Measurements from ENCODE around the gene BRSK1.

DNA sequence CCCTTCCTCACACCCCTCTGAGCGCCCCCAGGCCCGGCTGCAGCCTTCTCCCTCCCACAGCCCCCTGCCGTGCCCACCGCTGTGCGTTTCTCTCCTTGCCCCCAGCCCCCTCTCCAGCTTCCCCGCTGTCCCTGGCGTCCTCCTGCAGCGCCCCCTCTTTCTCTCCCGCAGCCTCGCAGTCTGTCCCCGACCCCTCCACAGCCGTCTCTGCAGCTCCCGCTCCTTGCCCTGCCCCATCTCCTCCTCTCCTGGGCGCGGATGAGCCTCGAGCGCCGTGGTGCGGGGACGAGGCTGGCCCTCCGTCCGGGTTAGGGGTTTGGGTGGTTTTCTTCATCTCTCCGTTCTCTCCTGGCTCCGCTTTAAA is 57.0 kb downstream of the BRSK1 start:
- no peak for TF ChIP-seq YY1 (IDR thresholded peaks at IDR 0.05; ENCODE audit: insufficient read depth, insufficient read length)
- TF ChIP-seq ZNF274 (IDR thresholded peaks at IDR 0.05; ENCODE audit: low read depth, low read length), result no peak
- TF ChIP-seq SUZ12 (IDR thresholded peaks at IDR 0.05; ENCODE audit: extremely low read depth, insufficient read depth, insufficient read length), result no peak
